GM18507 (cell line): ENCODE measurements around the gene GAS6.
"Not testable (repeated sequence)": the region's sequence is repeated elsewhere in the genome, so short reads cannot be mapped to it uniquely, and the experiment has no call there.

Source experiments
- DNase-seq: peaks from one replicate; pipeline ENCODE4 v3.0.0; 2011; ENCODE audit warnings: low read depth; ENCODE audit not compliant: insufficient read length; ENCODE audit errors: extremely low spot score
- FAIRE-seq: peaks from 2 replicates; lab custom pipeline; 2011; peaks lifted over from hg19 to GRCh38; lab: Jason Lieb, UNC

GAS6 gene

GRCh38 chr13:113842336-113843062 is 21.4 kb downstream of the GAS6 start:
- DNase-seq = no peak
- no peak for FAIRE-seq

DNA sequence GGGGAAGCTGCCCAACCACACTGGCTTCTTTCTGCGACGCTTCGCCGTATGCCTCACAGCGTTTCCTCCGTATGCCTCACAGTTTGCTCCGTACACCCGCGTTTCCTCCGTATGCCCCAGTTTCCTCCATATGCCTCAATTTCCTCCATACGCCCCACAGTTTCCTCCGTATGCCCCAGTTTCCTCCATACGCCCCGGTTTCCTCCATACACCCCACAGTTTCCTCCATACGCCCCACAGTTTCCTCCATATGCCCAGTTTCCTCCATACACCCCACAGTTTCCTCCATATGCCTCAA is 22.6 kb downstream of the GAS6 start:
- DNase-seq (no peak), FAIRE-seq (no peak)

DNA sequence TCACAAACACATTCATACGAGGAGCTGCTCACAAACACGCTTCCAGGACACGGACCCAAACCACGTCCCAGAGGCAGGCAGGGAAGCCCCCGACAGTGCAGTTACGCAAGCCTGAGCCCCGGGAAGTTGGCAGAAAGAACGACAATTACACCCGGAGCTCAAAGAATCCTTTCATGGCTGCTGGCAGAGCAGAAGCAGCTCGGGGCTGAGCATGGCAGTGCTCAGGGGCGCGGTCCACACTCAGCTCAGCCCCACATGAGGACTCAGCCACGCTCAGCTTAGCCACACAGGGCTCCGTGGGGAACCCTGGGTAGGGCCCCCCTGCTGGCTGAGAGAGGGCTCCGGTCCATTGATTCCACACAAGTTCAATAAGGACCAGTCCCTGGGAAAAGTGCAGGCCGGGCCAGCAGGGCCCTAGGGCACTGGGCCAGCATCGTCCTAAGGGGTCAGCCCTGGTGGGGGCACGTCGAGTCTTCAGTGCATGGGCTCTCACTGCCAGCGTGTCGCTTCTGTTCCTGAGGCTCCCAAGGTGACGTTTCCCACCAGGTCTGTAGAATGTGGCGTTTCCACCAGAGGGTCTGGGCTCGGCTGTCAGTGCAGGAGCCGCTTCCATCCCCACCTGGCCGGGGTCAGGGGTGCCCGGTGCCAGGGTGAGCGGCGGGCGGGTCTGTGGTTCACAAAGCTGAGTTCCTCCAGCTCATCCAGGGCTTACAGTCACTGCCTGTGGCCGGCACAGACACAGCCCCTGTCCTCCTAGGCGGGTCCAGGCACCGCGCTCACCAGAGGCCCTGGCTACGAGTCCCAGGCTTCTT is 23.1 kb downstream of the GAS6 start:
- no peak for FAIRE-seq
- DNase-seq = no peak

DNA sequence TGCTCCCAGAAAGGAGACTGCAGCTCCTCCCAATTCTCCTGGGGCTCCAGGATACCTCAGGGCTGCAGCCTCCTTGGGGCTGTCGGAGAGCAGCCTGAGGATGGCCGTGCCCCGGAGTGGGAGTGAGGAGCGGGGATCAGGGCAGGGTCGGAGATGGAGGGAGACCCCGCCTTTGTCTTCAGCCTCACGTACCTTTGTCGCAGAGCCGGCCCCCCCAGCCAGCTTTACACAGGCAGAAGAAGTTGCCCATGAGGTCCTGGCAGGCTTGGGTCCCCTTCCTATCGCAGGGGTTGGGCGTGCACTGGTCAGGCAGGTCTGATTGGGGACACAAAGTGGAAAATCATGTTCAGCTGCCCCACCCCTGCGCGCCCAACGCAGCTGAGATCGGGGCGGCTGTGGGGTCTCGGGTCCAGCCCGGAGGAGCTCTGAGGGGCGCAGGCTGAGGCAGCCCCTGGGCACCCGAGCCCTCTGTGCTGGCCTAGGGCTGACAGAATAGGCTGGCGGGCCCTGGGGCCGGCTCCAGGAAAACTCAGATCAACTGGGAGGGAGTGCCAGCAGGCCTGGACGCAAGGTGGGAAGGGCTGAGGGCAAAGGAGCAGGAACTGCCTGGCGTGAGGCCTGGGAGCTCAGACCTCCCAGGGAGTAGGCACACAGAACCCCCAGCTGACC is 24.2 kb downstream of the GAS6 start:
- DNase-seq (no peak), FAIRE-seq (no peak)

GRCh38 chr13:113838711-113839201 is 25.1 kb downstream of the GAS6 start:
- DNase-seq (no peak), FAIRE-seq (no peak)

DNA sequence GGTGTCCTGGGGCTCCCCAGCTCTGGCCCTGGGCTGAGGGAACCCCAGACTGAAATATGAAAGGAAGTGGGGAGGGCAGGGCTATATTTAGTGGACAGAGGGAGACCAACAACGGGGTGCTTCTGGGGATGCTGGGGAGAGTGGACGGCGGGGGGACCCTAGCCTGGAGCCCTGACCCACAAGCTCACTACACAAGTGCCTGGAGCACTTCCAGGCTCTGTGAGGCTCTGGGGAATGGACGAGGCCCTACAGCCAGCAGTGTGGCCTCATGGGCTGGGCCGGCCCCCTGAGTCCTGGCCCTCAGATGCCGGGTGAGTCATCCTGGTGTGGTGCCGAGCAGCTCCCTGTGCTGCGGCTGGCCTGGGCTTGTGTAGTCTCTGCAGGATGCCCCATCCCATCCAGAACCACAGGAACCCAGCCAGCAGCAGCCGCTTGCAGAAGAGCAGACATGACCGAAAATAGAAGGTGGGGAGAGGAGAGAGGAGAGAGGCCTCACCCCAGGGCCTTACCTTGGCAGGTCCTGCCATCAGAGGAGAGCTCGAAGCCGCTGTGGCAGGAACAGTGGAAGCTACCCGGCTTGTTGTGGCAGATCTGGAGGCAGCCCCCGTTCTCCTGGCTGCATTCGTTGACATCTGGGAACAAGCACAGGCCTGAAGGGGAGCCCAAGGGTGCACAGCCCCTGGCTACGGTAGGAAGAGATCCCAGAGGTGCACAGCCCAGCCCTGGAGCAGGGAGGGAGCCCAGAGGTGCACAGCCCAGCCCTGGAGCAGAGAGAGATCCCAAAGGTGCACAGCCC is 26.1 kb downstream of the GAS6 start:
- no peak for DNase-seq
- no peak for FAIRE-seq

DNA sequence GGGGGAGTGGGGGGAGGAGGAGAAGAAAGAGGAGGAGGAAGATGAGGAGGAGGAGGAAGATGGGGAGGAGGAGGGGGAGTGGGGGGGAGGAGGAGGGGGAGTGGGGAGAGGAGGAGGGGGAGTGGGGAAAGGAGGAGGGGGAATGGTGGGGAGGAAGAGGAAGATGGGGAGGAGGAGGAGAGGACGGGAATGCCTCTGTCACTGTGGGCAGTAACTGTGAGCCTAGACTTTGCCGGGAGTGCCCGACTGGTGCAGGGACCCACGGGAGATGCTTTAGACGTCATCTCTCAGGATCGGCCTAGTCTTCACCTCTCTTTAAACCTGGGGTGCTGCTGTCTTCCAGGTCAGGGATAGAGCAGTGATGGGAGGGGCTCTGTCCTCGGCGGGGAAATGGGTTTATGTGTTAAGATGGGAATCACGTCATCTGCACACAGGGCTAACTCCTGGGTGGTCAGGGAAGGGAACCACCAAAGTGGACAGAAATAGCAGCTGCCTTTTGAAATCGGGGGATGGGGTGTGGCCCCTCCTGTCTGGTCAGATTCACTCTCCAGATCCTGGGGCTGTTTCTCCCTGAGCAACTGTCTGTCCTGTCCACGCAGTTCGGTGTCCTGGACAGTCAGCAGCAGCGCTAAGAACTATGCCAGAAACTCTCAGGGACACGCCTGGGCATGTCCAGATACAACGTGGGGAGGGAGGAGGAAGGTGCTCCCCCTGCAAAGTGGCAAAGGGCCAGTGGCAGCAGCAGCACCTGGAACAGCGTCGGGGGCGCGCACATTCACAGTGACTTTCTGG is 26.9 kb downstream of the GAS6 start:
- DNase-seq = no peak
- FAIRE-seq = no peak

GRCh38 chr13:113835461-113836270 is 28.2 kb downstream of the GAS6 start:
- FAIRE-seq = no peak
- no peak for DNase-seq

- no peak for FAIRE-seq
- no peak for DNase-seq
Observed at GRCh38 chr13:113834496-113835200, 29.2 kb downstream of the GAS6 start.

GRCh38 chr13:113834006-113834405 is 29.9 kb downstream of the GAS6 start:
- FAIRE-seq, DNase-seq: not testable (repeated sequence)

DNA sequence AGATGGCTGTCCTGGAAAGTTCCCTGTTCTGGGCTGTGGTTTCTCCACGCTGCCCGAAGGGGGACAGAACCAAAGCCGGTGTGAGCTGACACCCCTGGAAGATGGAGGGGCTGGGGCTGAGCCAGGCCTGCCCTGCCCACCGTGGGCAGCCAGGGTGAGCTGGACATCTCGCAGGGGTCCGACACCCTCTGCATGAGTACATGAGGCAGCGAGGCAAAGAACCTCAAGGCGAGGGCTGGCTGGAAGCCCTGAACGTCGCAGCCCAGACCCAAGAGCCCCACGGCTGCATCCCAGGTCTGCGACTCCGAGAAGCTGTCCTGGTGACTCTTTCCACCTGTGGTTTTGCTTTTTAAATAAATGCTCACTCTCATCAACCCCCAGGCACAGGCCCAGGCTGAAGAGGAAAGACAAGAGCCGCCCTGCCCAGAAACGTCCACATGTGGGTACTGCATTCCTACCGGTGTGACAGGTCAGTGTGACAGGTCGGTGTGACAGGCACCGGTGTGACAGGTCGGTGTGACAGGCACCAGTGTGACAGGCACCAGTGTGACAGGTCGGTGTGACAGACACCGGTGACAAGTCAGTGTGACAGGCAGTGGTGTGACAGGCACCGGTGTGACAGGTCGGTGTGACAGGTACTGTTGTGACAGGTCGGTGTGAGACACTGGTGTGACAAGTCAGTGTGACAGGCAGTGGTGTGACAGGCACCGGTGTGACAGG is 30.6 kb downstream of the GAS6 start:
- DNase-seq = no peak

DNA sequence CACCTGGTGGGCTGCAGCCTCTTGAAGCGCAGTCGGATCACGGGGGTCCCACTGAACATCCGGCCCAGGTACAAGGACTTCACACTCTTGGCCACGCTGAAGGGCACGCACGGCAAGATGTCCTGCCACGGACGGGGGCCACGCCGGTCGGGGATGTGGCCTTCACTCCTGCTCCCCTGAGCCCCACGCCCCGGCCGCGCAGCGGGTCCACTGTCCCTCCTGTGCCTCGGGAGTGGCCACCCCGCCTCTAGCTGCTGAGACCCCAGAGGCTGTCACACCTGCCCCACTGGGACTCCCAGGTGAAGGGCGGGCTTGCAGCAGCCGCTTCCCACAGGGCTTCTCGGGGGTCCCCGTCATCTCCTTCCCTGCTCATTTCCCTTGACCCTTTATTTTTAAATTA is 31.2 kb downstream of the GAS6 start:
- FAIRE-seq (no peak), DNase-seq (no peak)

More for the DNA sequence above, 30.6 kb downstream of the GAS6 start:
- FAIRE-seq = no peak

DNA sequence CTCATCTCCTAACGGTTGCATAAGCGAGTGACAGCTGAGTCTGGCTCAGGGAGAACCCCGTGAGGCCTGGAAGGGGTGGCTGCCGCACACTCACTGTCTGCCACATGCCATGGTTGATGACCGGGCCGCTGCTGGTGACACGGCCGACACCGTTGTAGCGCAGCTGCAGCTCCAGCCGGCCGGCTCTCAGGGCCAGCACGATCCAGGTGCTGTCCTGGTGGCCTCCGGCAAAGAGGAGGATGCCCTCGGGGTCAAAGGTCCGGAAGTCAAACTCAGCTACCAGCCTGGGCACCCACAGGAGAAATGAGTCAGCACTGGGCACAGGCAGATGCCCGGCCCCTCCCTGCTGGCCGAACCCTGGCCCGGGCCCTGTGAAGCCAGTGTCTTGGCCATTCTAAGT is 31.7 kb downstream of the GAS6 start:
- DNase-seq (no peak), FAIRE-seq (no peak)

DNA sequence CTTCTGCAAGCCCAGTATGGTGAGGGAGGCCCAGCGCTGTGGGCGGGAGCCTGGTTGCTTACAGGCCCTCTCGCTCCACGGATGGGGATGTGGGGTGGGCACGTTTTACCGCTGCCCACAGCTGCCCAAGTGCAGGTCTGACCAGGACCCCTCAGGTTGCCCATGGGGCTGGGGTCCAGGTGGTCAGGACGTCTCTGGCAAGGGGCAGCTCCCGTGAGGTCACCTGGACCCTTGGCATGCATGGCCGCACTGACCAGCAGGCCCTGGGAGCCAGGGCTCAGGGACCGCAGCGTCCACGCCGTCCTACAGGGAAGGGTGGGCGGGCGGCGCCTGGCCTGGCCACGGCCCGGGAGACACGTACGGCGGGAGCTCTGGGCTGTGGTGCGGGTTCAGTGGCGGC is 32.8 kb downstream of the GAS6 start:
- FAIRE-seq (no peak), DNase-seq (no peak)

DNA sequence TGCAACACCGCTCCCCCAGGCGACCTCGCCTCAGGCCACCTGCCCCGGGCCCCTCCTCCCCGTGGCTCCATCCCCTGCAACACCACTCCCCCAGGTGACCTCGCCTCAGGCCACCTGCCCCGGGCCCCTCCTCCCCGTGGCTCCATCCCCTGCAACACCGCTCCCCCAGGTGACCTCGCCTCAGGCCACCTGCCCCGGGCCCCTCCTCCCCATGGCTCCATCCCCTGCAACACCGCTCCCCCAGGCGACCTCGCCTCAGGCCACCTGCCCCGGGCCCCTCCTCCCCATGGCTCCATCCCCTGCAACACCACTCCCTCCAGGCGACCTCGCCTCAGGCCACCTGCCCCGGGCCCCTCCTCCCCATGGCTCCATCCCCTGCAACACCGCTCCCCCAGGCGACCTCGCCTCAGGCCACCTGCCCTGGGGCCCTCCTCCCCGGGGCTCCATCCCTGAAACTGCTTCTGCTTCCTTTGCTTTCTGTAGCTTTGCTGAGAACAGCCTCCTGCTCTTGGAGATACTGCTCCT is 33.4 kb downstream of the GAS6 start:
- DNase-seq, FAIRE-seq: not testable (repeated sequence)

GRCh38 chr13:113828282-113828825 is 35.5 kb downstream of the GAS6 start:
- DNase-seq = no peak
- no peak for FAIRE-seq
